Measurements from ENCODE around the gene TIGD3. TPM values are rescaled to one million over a fixed set of nuclear protein-coding genes. Genes with fewer than 3 reads are reported as not detected.
"Not testable (repeated sequence)": the region's sequence is repeated elsewhere in the genome, so short reads cannot be mapped to it uniquely, and the experiment has no call there.

TIGD3 gene
- total RNA-seq, 1 donor from 2014 or later = 1.2 TPM

- Mint-ChIP-seq H3K4me1 (peaks cover 9% of the 10 kb centered on the region), H3K36me3 (ENCODE audit: low read depth) (no peaks in the 10 kb centered on the region), H3K4me3 (peak overlapping the region; percentile 83), H3K27ac (peak overlapping the region; percentile 18), H3K27me3 (peaks cover 7% of the 10 kb centered on the region), H3K9me3 (no peaks in the 10 kb centered on the region)
- no peak for DNase-seq
- intact Hi-C loops (cut with micrococcal nuclease) = loop anchor here (5.0 kb wide), 1 partner anchor 89 kb away; no protein-coding TSS in a partner anchor
Observed at GRCh38 chr11:65316227-65317024, 38.1 kb upstream of the TIGD3 start.

- Mint-ChIP-seq H3K36me3 (ENCODE audit: low read depth) (no peaks in the 10 kb centered on the region), H3K4me1 (peaks cover 9% of the 10 kb centered on the region)
- intact Hi-C loops (cut with micrococcal nuclease) = loop anchor here (5.0 kb wide), 1 partner anchor 90 kb away; no protein-coding TSS in a partner anchor
Observed at GRCh38 chr11:65317025-65317786, 37.3 kb upstream of the TIGD3 start.

DNA sequence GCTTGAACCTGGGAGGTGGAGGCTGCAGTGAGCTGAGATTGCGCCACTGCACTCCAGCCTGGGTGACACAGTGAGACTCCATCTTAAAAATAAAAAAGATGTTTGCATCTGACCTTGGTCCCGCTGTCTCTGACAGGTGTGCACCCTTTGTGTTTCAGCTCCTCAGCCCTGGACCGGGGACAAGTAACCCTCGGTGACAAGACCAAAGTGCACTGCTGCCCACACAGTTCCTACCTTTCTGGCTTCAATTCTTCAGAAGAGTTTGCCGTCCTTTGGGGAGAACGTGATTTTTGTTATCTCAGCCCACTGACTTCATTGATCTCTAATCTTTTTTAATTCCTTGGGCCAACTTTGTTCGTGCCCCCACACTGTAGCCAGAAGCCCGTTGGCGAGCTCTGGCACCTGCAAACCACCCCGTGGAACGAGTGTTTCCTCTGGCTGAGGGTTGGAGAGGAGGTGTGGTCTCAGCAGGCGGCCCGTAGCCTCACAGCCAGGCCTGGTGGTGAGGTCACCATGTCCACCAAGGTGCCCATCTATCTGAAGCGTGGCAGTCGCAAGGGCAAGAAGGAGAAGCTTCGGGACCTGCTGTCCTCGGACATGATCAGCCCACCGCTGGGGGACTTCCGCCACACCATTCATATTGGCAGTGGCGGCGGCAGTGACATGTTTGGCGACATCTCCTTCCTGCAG, 34.0 kb upstream of the TIGD3 start:
- Mint-ChIP-seq H3K36me3 (ENCODE audit: low read depth) (no peaks in the 10 kb centered on the region), H3K27me3 (peaks cover 6% of the 10 kb centered on the region), H3K27ac (no peak overlapping the region), H3K4me3 (no peak overlapping the region), H3K4me1 (peaks cover 6% of the 10 kb centered on the region), H3K9me3 (no peaks in the 10 kb centered on the region)
- intact Hi-C loops (cut with micrococcal nuclease) = no loop called here
- DNase-seq = no peak

More at GRCh38 chr11:65317025-65317786, 37.3 kb upstream of the TIGD3 start:
- H3K27me3 Mint-ChIP-seq = peaks cover 7% of the 10 kb centered on the region
- no peak overlapping the region for H3K27ac Mint-ChIP-seq
- DNase-seq = no peak
- H3K4me3 Mint-ChIP-seq = no peak overlapping the region
- H3K9me3 Mint-ChIP-seq = no peaks in the 10 kb centered on the region

GRCh38 chr11:65321076-65321475, 33.5 kb upstream of the TIGD3 start:
- no peak for DNase-seq
- H3K27ac Mint-ChIP-seq = no peak overlapping the region
- H3K9me3 Mint-ChIP-seq = no peaks in the 10 kb centered on the region
- no peaks in the 10 kb centered on the region for H3K36me3 Mint-ChIP-seq (ENCODE audit: low read depth)
- intact Hi-C loops (cut with micrococcal nuclease) = no loop called here
- H3K27me3 Mint-ChIP-seq = peaks cover 5% of the 10 kb centered on the region
- H3K4me3 Mint-ChIP-seq = no peak overlapping the region
- peaks cover 2% of the 10 kb centered on the region for H3K4me1 Mint-ChIP-seq

DNA sequence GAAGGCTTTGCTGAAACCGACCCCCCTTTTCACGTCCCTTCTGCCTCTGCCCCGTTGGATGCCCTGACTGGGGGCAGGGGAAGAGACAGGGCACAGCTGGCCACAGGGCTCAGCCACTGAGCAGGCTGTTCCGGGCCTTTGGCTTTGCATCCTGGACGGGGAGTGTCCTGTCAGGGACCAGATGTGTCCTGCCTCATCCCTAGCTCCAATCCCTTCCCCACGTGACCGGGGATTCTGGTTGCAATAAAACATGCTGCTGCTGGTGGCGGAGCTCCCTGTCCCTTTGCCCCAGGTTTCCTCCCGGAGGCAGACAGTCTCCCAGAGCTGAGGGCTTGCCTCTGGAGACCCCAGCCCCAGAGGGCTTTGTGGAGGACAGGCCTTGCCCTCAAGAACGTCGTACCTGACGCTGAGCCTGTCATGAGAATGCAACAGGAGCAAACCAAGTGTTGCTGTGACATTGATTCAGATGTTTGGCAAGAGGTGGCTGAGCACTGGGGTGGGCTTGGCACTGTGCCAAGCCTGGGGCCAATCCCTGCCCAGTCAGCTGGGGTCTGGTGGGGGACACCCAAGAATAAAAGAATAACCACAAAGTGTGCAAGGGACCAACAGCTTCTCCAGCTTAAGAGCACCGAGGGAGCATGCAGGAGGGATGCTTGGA, 32.6 kb upstream of the TIGD3 start:
- no peak overlapping the region for H3K27ac Mint-ChIP-seq
- intact Hi-C loops (cut with micrococcal nuclease) = no loop called here
- H3K4me1 Mint-ChIP-seq = no peaks in the 10 kb centered on the region
- DNase-seq = no peak
- H3K27me3 Mint-ChIP-seq = peaks cover 3% of the 10 kb centered on the region
- H3K36me3 Mint-ChIP-seq (ENCODE audit: low read depth) = no peaks in the 10 kb centered on the region
- H3K9me3 Mint-ChIP-seq = no peaks in the 10 kb centered on the region
- no peak overlapping the region for H3K4me3 Mint-ChIP-seq

- Mint-ChIP-seq H3K36me3 (ENCODE audit: low read depth) (no peaks in the 10 kb centered on the region), H3K27ac (no peak overlapping the region), H3K4me3 (no peak overlapping the region), H3K27me3 (peaks cover 3% of the 10 kb centered on the region), H3K9me3 (no peaks in the 10 kb centered on the region), H3K4me1 (no peaks in the 10 kb centered on the region)
- intact Hi-C loops (cut with micrococcal nuclease) = no loop called here
- no peak for DNase-seq
Observed at GRCh38 chr11:65323813-65324212, 30.7 kb upstream of the TIGD3 start.

- H3K4me1 Mint-ChIP-seq = peaks cover 7% of the 10 kb centered on the region
- DNase-seq = no peak
- H3K27ac Mint-ChIP-seq = no peak overlapping the region
- no peaks in the 10 kb centered on the region for H3K36me3 Mint-ChIP-seq (ENCODE audit: low read depth)
- no peak overlapping the region for H3K4me3 Mint-ChIP-seq
- H3K27me3 Mint-ChIP-seq = peaks cover 3% of the 10 kb centered on the region
- H3K9me3 Mint-ChIP-seq = no peaks in the 10 kb centered on the region
- intact Hi-C loops (cut with micrococcal nuclease) = no loop called here
Observed at GRCh38 chr11:65325435-65325834, 29.1 kb upstream of the TIGD3 start.

GRCh38 chr11:65327021-65327420, 27.5 kb upstream of the TIGD3 start:
- Mint-ChIP-seq H3K27ac (no peak overlapping the region), H3K4me1 (peaks cover 7% of the 10 kb centered on the region), H3K4me3 (no peak overlapping the region), H3K9me3 (no peaks in the 10 kb centered on the region), H3K36me3 (ENCODE audit: low read depth) (no peaks in the 10 kb centered on the region), H3K27me3 (peaks cover 3% of the 10 kb centered on the region)
- intact Hi-C loops (cut with micrococcal nuclease) = no loop called here
- no peak for DNase-seq

GRCh38 chr11:65329478-65329877, 25.1 kb upstream of the TIGD3 start:
- Mint-ChIP-seq H3K4me3 (no peak overlapping the region), H3K4me1 (peaks cover 9% of the 10 kb centered on the region), H3K27me3 (peaks cover 3% of the 10 kb centered on the region), H3K36me3 (ENCODE audit: low read depth) (peaks cover 3% of the 10 kb centered on the region), H3K9me3 (no peaks in the 10 kb centered on the region), H3K27ac (no peak overlapping the region)
- intact Hi-C loops (cut with micrococcal nuclease) = no loop called here
- DNase-seq = no peak

DNA sequence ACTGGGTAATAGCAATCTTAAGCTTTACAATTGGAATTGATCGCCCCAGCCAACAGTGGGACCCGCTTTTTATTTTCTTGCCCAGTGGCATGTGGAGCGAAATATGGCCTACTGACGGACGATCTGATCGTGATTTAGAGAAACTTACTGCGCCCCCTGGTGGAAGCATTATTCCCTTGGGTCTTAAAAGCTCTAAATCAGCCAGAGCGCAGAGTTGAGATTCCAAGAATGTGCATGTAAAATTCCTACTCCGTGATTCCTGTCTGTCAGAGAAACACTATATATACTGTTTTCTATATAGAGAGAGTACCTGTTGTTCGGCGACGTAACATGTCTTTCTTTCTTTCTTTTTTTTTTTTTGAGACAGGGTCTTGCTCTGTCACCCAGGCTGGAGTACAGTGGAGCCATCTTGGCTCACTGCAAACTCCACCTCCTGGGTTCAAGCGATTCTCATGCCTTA, 24.6 kb upstream of the TIGD3 start:
- Mint-ChIP-seq H3K36me3 (ENCODE audit: low read depth) (peaks cover 6% of the 10 kb centered on the region), H3K4me1 (peaks cover 14% of the 10 kb centered on the region), H3K27ac (no peak overlapping the region), H3K4me3 (no peak overlapping the region), H3K9me3 (no peaks in the 10 kb centered on the region), H3K27me3 (peaks cover 3% of the 10 kb centered on the region)
- intact Hi-C loops (cut with micrococcal nuclease) = loop anchor here (1.0 to 5.0 kb wide), 3 partner anchors 15 to 68 kb away; partner anchors contain the start of genes CDC42EP2 and POLA2
- peak; percentile 94 for DNase-seq

- Mint-ChIP-seq H3K27ac (no peak overlapping the region), H3K4me1 (peaks cover 19% of the 10 kb centered on the region), H3K4me3 (no peak overlapping the region), H3K27me3 (peaks cover 1% of the 10 kb centered on the region), H3K36me3 (ENCODE audit: low read depth) (peaks cover 12% of the 10 kb centered on the region), H3K9me3 (no peaks in the 10 kb centered on the region)
- DNase-seq = no peak
- intact Hi-C loops (cut with micrococcal nuclease) = loop anchor here (1.0 to 5.0 kb wide), 3 partner anchors 16 to 68 kb away; partner anchors contain the start of genes CDC42EP2 and POLA2
Observed at GRCh38 chr11:65330544-65330943, 24.0 kb upstream of the TIGD3 start.

GRCh38 chr11:65332591-65332990, 22.0 kb upstream of the TIGD3 start:
- H3K9me3 Mint-ChIP-seq, H3K4me3 Mint-ChIP-seq, DNase-seq, H3K27ac Mint-ChIP-seq, H3K27me3 Mint-ChIP-seq: not testable (repeated sequence)
- peaks cover 17% of the 10 kb centered on the region for H3K36me3 Mint-ChIP-seq (ENCODE audit: low read depth)
- intact Hi-C loops (cut with micrococcal nuclease) = loop anchor here (5.0 kb wide), 1 partner anchor 70 kb away; the partner anchor contains the start of gene POLA2
- peaks cover 21% of the 10 kb centered on the region for H3K4me1 Mint-ChIP-seq

GRCh38 chr11:65334696-65335295, 19.8 kb upstream of the TIGD3 start:
- Mint-ChIP-seq H3K27me3 (no peaks in the 10 kb centered on the region), H3K9me3 (no peaks in the 10 kb centered on the region), H3K4me3 (peak overlapping the region; percentile 94), H3K4me1 (peaks cover 32% of the 10 kb centered on the region), H3K27ac (peak overlapping the region; percentile 89), H3K36me3 (ENCODE audit: low read depth) (peaks cover 30% of the 10 kb centered on the region)
- no peak for DNase-seq
- intact Hi-C loops (cut with micrococcal nuclease) = loop anchor here (5.0 kb wide), 1 partner anchor 72 kb away; the partner anchor contains the start of gene POLA2

All from activated CD4-positive, alpha-beta T cell treated with anti-CD3 and anti-CD28 coated beads, Interleukin-2, amount 10 ng/mL, durations not matched to agents 24 days and 14 days (primary cell).